HEK293 (cell line): ENCODE results near the gene CTDSPL2.

Experiments
- FEZF1 ChIP-seq: fragments of 450-650 bp; formaldehyde crosslinking; IDR thresholded peaks from 2 replicates; pipeline ENCODE4 v1.5.1; 2016; ENCODE audit warnings: missing biosample characterization, missing genetic modification characterization
- SCRT2 ChIP-seq: fragments of 450-650 bp; formaldehyde crosslinking; IDR thresholded peaks from 2 replicates; pipeline ENCODE4 v1.5.1; 2016; ENCODE audit warnings: missing biosample characterization, missing genetic modification characterization
- WT1 ChIP-seq: fragments of 450-650 bp; formaldehyde crosslinking; IDR thresholded peaks from 2 replicates; pipeline ENCODE4 v1.5.1; 2016; ENCODE audit warnings: missing biosample characterization, missing genetic modification characterization
- ZFP41 ChIP-seq: fragments of 450-650 bp; formaldehyde crosslinking; IDR thresholded peaks from 2 replicates; pipeline ENCODE4 v1.5.1; 2016; ENCODE audit warnings: missing biosample characterization, missing genetic modification characterization, borderline replicate concordance
- ZNF121 ChIP-seq: fragments of 450-650 bp; formaldehyde crosslinking; IDR thresholded peaks from 2 replicates; pipeline ENCODE4 v1.5.1; 2016; ENCODE audit warnings: missing biosample characterization, missing genetic modification characterization
- TF ChIP-seq, protein P1 (sequence below): fragments of 450-650 bp; formaldehyde crosslinking; IDR thresholded peaks from 2 replicates; pipeline ENCODE4 v1.5.1; 2016; ENCODE audit warnings: missing biosample characterization, missing genetic modification characterization
- TF ChIP-seq, protein P2 (sequence below): fragments of 450-650 bp; formaldehyde crosslinking; IDR thresholded peaks from 2 replicates; pipeline ENCODE4 v1.5.1; 2016; ENCODE audit warnings: missing biosample characterization, missing genetic modification characterization
- TF ChIP-seq, protein P3 (sequence below): fragments of 450-650 bp; formaldehyde crosslinking; IDR thresholded peaks from 2 replicates; pipeline ENCODE4 v1.5.1; 2016; ENCODE audit warnings: missing biosample characterization, missing genetic modification characterization

DNA sequence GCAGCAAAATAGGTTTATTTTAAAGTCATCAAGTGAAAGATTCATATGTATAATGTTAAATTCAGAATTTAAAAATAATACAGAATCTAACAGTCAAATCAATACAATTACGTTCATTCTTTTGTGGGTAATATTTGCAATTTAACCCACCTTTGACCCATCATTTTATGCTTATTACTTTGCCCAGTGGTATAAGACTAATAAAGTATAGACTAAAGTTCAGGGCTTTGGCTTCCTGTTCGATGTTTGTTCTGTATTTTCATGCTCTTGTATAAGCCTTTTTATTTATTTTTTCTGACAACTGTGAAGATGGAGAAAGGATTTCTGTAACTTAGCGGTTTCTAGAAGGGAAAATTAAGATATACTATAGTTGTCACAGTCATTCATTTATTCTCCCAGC, 65.2 kb downstream of the CTDSPL2 start:
- TF ChIP-seq, protein P1, sequence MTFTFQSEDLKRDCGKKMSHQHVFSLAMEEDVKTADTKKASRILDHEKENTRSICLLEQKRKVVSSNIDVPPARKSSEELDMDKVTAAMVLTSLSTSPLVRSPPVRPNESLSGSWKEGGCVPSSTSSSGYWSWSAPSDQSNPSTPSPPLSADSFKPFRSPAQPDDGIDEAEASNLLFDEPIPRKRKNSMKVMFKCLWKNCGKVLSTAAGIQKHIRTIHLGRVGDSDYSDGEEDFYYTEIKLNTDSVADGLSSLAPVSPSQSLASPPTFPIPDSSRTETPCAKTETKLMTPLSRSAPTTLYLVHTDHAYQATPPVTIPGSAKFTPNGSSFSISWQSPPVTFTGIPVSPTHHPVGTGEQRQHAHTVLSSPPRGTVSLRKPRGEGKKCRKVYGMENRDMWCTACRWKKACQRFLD (tag by site-specific recombination): no peak
- TF ChIP-seq ZNF121 (no peak), ZFP41 (tag by site-specific recombination) (no peak), FEZF1 (tag by site-specific recombination) (no peak), WT1 (tag by site-specific recombination) (no peak), SCRT2 (tag by site-specific recombination) (no peak)
- TF ChIP-seq, protein P2, sequence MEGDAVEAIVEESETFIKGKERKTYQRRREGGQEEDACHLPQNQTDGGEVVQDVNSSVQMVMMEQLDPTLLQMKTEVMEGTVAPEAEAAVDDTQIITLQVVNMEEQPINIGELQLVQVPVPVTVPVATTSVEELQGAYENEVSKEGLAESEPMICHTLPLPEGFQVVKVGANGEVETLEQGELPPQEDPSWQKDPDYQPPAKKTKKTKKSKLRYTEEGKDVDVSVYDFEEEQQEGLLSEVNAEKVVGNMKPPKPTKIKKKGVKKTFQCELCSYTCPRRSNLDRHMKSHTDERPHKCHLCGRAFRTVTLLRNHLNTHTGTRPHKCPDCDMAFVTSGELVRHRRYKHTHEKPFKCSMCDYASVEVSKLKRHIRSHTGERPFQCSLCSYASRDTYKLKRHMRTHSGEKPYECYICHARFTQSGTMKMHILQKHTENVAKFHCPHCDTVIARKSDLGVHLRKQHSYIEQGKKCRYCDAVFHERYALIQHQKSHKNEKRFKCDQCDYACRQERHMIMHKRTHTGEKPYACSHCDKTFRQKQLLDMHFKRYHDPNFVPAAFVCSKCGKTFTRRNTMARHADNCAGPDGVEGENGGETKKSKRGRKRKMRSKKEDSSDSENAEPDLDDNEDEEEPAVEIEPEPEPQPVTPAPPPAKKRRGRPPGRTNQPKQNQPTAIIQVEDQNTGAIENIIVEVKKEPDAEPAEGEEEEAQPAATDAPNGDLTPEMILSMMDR (tag by site-specific recombination): no peak
- TF ChIP-seq, protein P3, sequence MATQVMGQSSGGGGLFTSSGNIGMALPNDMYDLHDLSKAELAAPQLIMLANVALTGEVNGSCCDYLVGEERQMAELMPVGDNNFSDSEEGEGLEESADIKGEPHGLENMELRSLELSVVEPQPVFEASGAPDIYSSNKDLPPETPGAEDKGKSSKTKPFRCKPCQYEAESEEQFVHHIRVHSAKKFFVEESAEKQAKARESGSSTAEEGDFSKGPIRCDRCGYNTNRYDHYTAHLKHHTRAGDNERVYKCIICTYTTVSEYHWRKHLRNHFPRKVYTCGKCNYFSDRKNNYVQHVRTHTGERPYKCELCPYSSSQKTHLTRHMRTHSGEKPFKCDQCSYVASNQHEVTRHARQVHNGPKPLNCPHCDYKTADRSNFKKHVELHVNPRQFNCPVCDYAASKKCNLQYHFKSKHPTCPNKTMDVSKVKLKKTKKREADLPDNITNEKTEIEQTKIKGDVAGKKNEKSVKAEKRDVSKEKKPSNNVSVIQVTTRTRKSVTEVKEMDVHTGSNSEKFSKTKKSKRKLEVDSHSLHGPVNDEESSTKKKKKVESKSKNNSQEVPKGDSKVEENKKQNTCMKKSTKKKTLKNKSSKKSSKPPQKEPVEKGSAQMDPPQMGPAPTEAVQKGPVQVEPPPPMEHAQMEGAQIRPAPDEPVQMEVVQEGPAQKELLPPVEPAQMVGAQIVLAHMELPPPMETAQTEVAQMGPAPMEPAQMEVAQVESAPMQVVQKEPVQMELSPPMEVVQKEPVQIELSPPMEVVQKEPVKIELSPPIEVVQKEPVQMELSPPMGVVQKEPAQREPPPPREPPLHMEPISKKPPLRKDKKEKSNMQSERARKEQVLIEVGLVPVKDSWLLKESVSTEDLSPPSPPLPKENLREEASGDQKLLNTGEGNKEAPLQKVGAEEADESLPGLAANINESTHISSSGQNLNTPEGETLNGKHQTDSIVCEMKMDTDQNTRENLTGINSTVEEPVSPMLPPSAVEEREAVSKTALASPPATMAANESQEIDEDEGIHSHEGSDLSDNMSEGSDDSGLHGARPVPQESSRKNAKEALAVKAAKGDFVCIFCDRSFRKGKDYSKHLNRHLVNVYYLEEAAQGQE (tag by site-specific recombination): no peak
